Measurements from ENCODE around the gene S1PR3.

- TF ChIP-seq CTCF (IDR thresholded peaks at IDR 0.05): no peak
- TF ChIP-seq POLR2A (IDR thresholded peaks at IDR 0.05): no peak
Observed at GRCh38 chr9:88979021-88979420, 12.2 kb upstream of the S1PR3 start.

Measured in prostate gland (tissue), 2 donors.